ENCODE measurements around the gene ACSL6. TPM values are rescaled to one million over a fixed set of nuclear protein-coding genes. Genes with fewer than 3 reads are reported as not detected.
A peak's percentile ranks its signal among the peaks of the same experiment; 100 is the strongest.

ACSL6 gene
- total and polyA plus RNA-seq, 3 experiments from 2014 or later = 20.7 to 22.7 (median 21.8) TPM

DNA sequence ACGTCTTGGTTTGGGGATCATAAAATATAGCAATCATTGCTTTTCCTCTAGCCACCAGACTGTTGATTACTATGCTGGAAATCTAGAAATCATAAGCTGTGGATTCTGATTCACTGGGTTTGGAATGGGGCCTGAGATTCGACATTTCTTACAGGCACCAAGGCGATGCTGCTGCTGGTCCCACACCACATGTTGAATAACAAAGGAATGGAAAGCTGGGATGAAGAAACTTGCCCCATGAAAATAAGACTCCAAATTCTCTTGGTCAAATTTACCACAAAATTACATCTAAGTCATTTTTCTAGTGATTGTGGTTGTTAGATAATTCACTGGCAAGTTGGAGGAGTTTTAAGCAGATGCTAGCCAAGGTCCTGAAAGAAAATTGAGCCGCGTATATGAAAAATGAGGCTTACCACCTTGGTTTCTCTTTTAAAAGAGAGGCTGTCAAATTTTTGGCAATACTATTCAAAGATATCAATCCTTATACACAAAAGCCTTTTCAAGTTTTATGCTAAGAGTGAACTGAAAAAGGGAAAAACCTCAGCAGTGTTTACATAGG, 43.0 kb downstream of the ACSL6 start:
- ChIA-PET POLR2A (no interaction called here), CTCF (no interaction called here)
- no peaks in the 10 kb centered on the region for H3K9me3 Mint-ChIP-seq
- peaks cover 10 to 88% (median 47%) of the 10 kb centered on the region in 3 donors for H3K36me3 Mint-ChIP-seq
- peaks cover 23 to 60% (median 52%) of the 10 kb centered on the region in 3 donors for H3K4me1 Mint-ChIP-seq
- H3K27me3 ChIP-seq (ENCODE audit: insufficient read depth, low read length, poor library complexity, severe bottlenecking) = no peaks in the 10 kb centered on the region
- no peak overlapping the region for H3K27ac ChIP-seq (ENCODE audit: low read depth, low read length)
- H3K4me3 Mint-ChIP-seq = no peak overlapping the region
- no peak overlapping the region for H3K4me3 ChIP-seq (ENCODE audit: low read length)
- H3K9me3 ChIP-seq (ENCODE audit: low read length) = no peaks in the 10 kb centered on the region
- peak overlapping the region in 3 of 8 donors; percentile 14 to 53 (median 21) for H3K27ac Mint-ChIP-seq
- no peaks in the 10 kb centered on the region for H3K27me3 Mint-ChIP-seq
- no peak for DNase-seq
- peaks cover 9% of the 10 kb centered on the region for H3K36me3 ChIP-seq (ENCODE audit: insufficient read depth, low read length)
- peaks cover 4% of the 10 kb centered on the region for H3K4me1 ChIP-seq (ENCODE audit: insufficient read depth, low read length)

GRCh38 chr5:131966551-131966950, 44.9 kb downstream of the ACSL6 start:
- CTCF ChIA-PET = interaction anchor here (1.5 kb wide), 1 partner anchor 42 kb away, joined by 4 read pairs; no protein-coding TSS in a partner anchor
- Histone ChIP-seq H3K36me3 (ENCODE audit: insufficient read depth, low read length) (peaks cover 14% of the 10 kb centered on the region), H3K9me3 (ENCODE audit: low read length) (no peaks in the 10 kb centered on the region), H3K27me3 (ENCODE audit: insufficient read depth, low read length, poor library complexity, severe bottlenecking) (no peaks in the 10 kb centered on the region), H3K27ac (ENCODE audit: low read depth, low read length) (no peak overlapping the region), H3K4me3 (ENCODE audit: low read length) (no peak overlapping the region), H3K4me1 (ENCODE audit: insufficient read depth, low read length) (no peaks in the 10 kb centered on the region)
- Mint-ChIP-seq H3K4me1 (peaks cover 9 to 41% (median 33%) of the 10 kb centered on the region in 3 donors), H3K36me3 (peaks cover 10 to 86% (median 43%) of the 10 kb centered on the region in 3 donors), H3K9me3 (no peaks in the 10 kb centered on the region), H3K27ac (peak overlapping the region in 2 of 8 donors; percentile 11 to 17), H3K4me3 (no peak overlapping the region), H3K27me3 (no peaks in the 10 kb centered on the region)
- POLR2A ChIA-PET = no interaction called here
- DNase-seq = no peak

GRCh38 chr5:131965826-131966415, 45.5 kb downstream of the ACSL6 start:
- POLR2A ChIA-PET = no interaction called here
- no peaks in the 10 kb centered on the region for H3K27me3 Mint-ChIP-seq
- Histone ChIP-seq H3K4me3 (ENCODE audit: low read length) (no peak overlapping the region), H3K4me1 (ENCODE audit: insufficient read depth, low read length) (no peaks in the 10 kb centered on the region), H3K9me3 (ENCODE audit: low read length) (no peaks in the 10 kb centered on the region), H3K36me3 (ENCODE audit: insufficient read depth, low read length) (peaks cover 11% of the 10 kb centered on the region), H3K27ac (ENCODE audit: low read depth, low read length) (no peak overlapping the region), H3K27me3 (ENCODE audit: insufficient read depth, low read length, poor library complexity, severe bottlenecking) (no peaks in the 10 kb centered on the region)
- peaks cover 8 to 35% (median 27%) of the 10 kb centered on the region in 3 donors for H3K4me1 Mint-ChIP-seq
- CTCF ChIA-PET = interaction anchor here (1.5 kb wide), 1 partner anchor 42 kb away, joined by 4 read pairs; no protein-coding TSS in a partner anchor
- no peak for DNase-seq
- H3K36me3 Mint-ChIP-seq = peaks cover 10 to 82% (median 41%) of the 10 kb centered on the region in 3 donors
- H3K9me3 Mint-ChIP-seq = no peaks in the 10 kb centered on the region
- no peak overlapping the region for H3K4me3 Mint-ChIP-seq
- H3K27ac Mint-ChIP-seq = peak overlapping the region in 5 of 8 donors; percentile 5 to 68 (median 54)

DNA sequence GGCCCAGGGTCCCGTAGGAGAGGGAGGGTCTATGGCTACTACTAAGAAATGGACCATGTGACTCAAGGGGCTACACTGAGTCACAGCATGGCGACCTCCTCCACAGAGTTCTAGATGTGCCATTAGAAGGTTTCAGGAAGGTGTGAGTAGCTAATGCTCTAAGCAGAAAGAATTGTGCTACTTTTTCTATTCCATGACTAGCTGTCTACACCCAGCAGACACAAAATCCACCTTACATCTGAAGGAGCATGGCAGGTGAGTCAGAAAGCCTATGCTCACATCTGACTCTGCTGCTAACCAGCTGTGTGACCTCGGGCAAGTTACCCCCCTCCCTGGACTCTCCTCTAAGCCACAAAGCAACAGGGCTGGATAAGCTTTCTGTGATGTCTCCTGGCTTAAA, 51.6 kb downstream of the ACSL6 start:
- no peak for DNase-seq
- H3K9me3 Mint-ChIP-seq = no peaks in the 10 kb centered on the region
- CTCF ChIA-PET = no interaction called here
- H3K4me3 Mint-ChIP-seq = no peak overlapping the region
- H3K4me1 Mint-ChIP-seq = peaks cover 0 to 13% (median 5%) of the 10 kb centered on the region in 3 donors
- H3K27me3 Mint-ChIP-seq = no peaks in the 10 kb centered on the region
- Histone ChIP-seq H3K27ac (ENCODE audit: low read depth, low read length) (no peak overlapping the region), H3K4me1 (ENCODE audit: insufficient read depth, low read length) (no peaks in the 10 kb centered on the region), H3K9me3 (ENCODE audit: low read length) (no peaks in the 10 kb centered on the region), H3K36me3 (ENCODE audit: insufficient read depth, low read length) (peaks cover 8% of the 10 kb centered on the region), H3K27me3 (ENCODE audit: insufficient read depth, low read length, poor library complexity, severe bottlenecking) (no peaks in the 10 kb centered on the region), H3K4me3 (ENCODE audit: low read length) (no peak overlapping the region)
- POLR2A ChIA-PET = no interaction called here
- H3K36me3 Mint-ChIP-seq = peaks cover 11 to 80% (median 36%) of the 10 kb centered on the region in 3 donors
- H3K27ac Mint-ChIP-seq = peak overlapping the region in 3 of 8 donors; percentile 8 to 40 (median 18)

DNA sequence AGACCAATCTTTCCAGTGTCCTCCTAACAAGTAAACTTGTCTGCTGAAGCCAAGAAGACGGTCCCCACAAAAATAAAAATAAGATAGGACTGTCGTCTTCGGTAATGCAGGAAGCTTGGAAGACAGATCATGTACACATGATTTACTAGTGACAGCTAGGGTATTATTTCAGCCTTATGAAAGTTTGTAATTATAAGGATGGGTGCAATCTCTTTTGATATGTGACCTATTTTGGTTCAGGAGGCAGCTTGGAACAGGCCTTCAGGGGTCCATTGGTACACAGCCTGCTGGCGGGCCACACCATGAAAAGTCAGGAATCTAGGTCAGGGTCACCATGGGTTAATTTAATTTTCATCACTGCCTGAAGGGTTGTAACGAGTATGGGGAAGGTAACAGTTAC, 52.3 kb downstream of the ACSL6 start:
- H3K27me3 Mint-ChIP-seq = no peaks in the 10 kb centered on the region
- Histone ChIP-seq H3K4me1 (ENCODE audit: insufficient read depth, low read length) (no peaks in the 10 kb centered on the region), H3K27ac (ENCODE audit: low read depth, low read length) (no peak overlapping the region), H3K4me3 (ENCODE audit: low read length) (no peak overlapping the region), H3K9me3 (ENCODE audit: low read length) (no peaks in the 10 kb centered on the region), H3K27me3 (ENCODE audit: insufficient read depth, low read length, poor library complexity, severe bottlenecking) (no peaks in the 10 kb centered on the region), H3K36me3 (ENCODE audit: insufficient read depth, low read length) (peaks cover 14% of the 10 kb centered on the region)
- H3K9me3 Mint-ChIP-seq = no peaks in the 10 kb centered on the region
- H3K4me1 Mint-ChIP-seq = peaks cover 0 to 10% (median 5%) of the 10 kb centered on the region in 3 donors
- peak overlapping the region in 1 of 8 donors; percentile 61 for H3K27ac Mint-ChIP-seq
- DNase-seq = no peak
- H3K36me3 Mint-ChIP-seq = peaks cover 18 to 81% (median 43%) of the 10 kb centered on the region in 3 donors
- no peak overlapping the region for H3K4me3 Mint-ChIP-seq
- CTCF ChIA-PET = no interaction called here
- POLR2A ChIA-PET = no interaction called here

DNA sequence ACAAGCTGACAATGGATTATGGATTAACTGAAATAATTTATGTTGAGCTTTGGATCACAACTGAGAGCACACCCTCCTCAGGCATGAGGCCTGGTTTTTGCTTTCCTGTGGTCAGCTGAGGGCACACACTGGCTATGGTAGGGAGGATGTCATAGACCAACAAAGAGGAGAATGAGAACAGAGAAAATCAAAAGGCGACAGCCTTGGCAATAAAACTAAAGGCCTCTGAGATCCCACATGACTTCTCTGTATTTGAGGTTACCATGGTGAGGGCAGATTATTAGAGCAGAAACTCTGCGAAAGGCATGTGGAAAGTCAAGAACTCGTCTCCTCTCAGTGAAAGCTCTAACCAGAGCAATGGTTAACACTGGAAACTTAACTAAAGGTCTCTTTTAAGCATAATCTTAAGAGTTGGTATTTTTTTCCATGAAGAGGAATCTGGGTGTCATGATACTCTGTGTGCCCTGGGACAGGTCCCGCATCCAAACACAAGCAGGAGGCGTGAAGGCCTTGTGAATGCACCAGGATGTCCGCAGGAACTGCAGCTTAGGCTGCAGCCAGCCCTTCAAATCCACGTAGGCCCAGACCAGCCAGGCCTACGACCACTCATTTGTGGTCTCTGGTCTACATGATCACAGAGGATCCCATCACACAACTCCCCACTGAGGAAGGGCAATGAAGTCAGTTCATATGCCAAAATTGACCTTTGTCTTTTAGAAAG, 53.6 kb downstream of the ACSL6 start:
- CTCF ChIA-PET = no interaction called here
- H3K4me3 Mint-ChIP-seq = no peak overlapping the region
- no peaks in the 10 kb centered on the region for H3K27me3 Mint-ChIP-seq
- peaks cover 0 to 10% (median 5%) of the 10 kb centered on the region in 3 donors for H3K4me1 Mint-ChIP-seq
- no peaks in the 10 kb centered on the region for H3K4me1 ChIP-seq (ENCODE audit: insufficient read depth, low read length)
- H3K36me3 Mint-ChIP-seq = peaks cover 23 to 80% (median 42%) of the 10 kb centered on the region in 3 donors
- no peak overlapping the region for H3K27ac ChIP-seq (ENCODE audit: low read depth, low read length)
- H3K27me3 ChIP-seq (ENCODE audit: insufficient read depth, low read length, poor library complexity, severe bottlenecking) = no peaks in the 10 kb centered on the region
- H3K4me3 ChIP-seq (ENCODE audit: low read length) = no peak overlapping the region
- no peaks in the 10 kb centered on the region for H3K9me3 Mint-ChIP-seq
- no peaks in the 10 kb centered on the region for H3K9me3 ChIP-seq (ENCODE audit: low read length)
- peak overlapping the region in 3 of 8 donors; percentile 9 to 87 (median 73) for H3K27ac Mint-ChIP-seq
- no peak for DNase-seq
- peaks cover 6% of the 10 kb centered on the region for H3K36me3 ChIP-seq (ENCODE audit: insufficient read depth, low read length)
- POLR2A ChIA-PET = no interaction called here

- peaks cover 28 to 68% (median 36%) of the 10 kb centered on the region in 3 donors for H3K36me3 Mint-ChIP-seq
- CTCF ChIA-PET = no interaction called here
- H3K27me3 Mint-ChIP-seq = no peaks in the 10 kb centered on the region
Observed at GRCh38 chr5:131953969-131954368, 57.5 kb downstream of the ACSL6 start.

GRCh38 chr5:131952301-131952857, 59.1 kb downstream of the ACSL6 start:
- no peak for DNase-seq
- ChIA-PET POLR2A (no interaction called here), CTCF (no interaction called here)
- Mint-ChIP-seq H3K36me3 (peaks cover 20 to 58% (median 34%) of the 10 kb centered on the region in 3 donors), H3K4me1 (peaks cover 0 to 4% (median 2%) of the 10 kb centered on the region in 3 donors), H3K27ac (no peak overlapping the region), H3K4me3 (no peak overlapping the region), H3K9me3 (no peaks in the 10 kb centered on the region), H3K27me3 (no peaks in the 10 kb centered on the region)
- Histone ChIP-seq H3K4me3 (ENCODE audit: low read length) (no peak overlapping the region), H3K27ac (ENCODE audit: low read depth, low read length) (no peak overlapping the region), H3K4me1 (ENCODE audit: insufficient read depth, low read length) (no peaks in the 10 kb centered on the region), H3K9me3 (ENCODE audit: low read length) (no peaks in the 10 kb centered on the region), H3K27me3 (ENCODE audit: insufficient read depth, low read length, poor library complexity, severe bottlenecking) (no peaks in the 10 kb centered on the region), H3K36me3 (ENCODE audit: insufficient read depth, low read length) (peaks cover 6% of the 10 kb centered on the region)

More at GRCh38 chr5:131953969-131954368, 57.5 kb downstream of the ACSL6 start:
- Mint-ChIP-seq H3K4me3 (no peak overlapping the region), H3K4me1 (peaks cover 0 to 11% (median 5%) of the 10 kb centered on the region in 3 donors), H3K9me3 (no peaks in the 10 kb centered on the region), H3K27ac (no peak overlapping the region)
- no peak overlapping the region for H3K27ac ChIP-seq (ENCODE audit: low read depth, low read length)
- POLR2A ChIA-PET = no interaction called here
- H3K27me3 ChIP-seq (ENCODE audit: insufficient read depth, low read length, poor library complexity, severe bottlenecking) = no peaks in the 10 kb centered on the region
- DNase-seq = no peak
- no peaks in the 10 kb centered on the region for H3K4me1 ChIP-seq (ENCODE audit: insufficient read depth, low read length)
- no peaks in the 10 kb centered on the region for H3K9me3 ChIP-seq (ENCODE audit: low read length)
- H3K36me3 ChIP-seq (ENCODE audit: insufficient read depth, low read length) = peaks cover 6% of the 10 kb centered on the region
- no peak overlapping the region for H3K4me3 ChIP-seq (ENCODE audit: low read length)

Measured in CD8-positive, alpha-beta memory T cell (primary cell).